Activated naive CD8-positive, alpha-beta T cell treated with anti-CD3 and anti-CD28 coated beads, Interleukin-2, amount 10 ng/mL, durations not matched to agents 7 days and 5 days (primary cell): ENCODE measurements around the gene TBC1D21. TPM values are rescaled to one million over a fixed set of nuclear protein-coding genes. Genes with fewer than 3 reads are reported as not detected.

Source experiments
- ATAC-seq: fragments of 150-1000 bp; cut with Tn5 transposase; one replicate; pipeline ENCODE4 v1.10.0; 2021; ENCODE audit warnings: low read depth, moderate library complexity
- POLR2A ChIA-PET: fragments of 350-600 bp; sonication (Branson Sonifier 250); formaldehyde crosslinking; loops from one replicate; lab custom pipeline; 2021; ENCODE audit warnings: antibody characterized with exemption; lab: Charles Lee
- DNase-seq: peaks from one replicate; pipeline ENCODE4 v3.0.0; 2021
- H3K27ac Mint-ChIP-seq: one replicate; pipeline ENCODE4 v1.8.0; 2022; ENCODE audit warnings: mild to moderate bottlenecking, mixed read lengths
- H3K27me3 Mint-ChIP-seq: one replicate; pipeline ENCODE4 v1.8.0; 2022; ENCODE audit warnings: mild to moderate bottlenecking, moderate library complexity, mixed read lengths
- H3K36me3 Mint-ChIP-seq: one replicate; pipeline ENCODE4 v1.8.0; 2021; ENCODE audit warnings: mild to moderate bottlenecking, mixed read lengths
- H3K4me1 Mint-ChIP-seq: one replicate; pipeline ENCODE4 v1.8.0; 2021; ENCODE audit warnings: mixed read lengths
- H3K4me3 Mint-ChIP-seq: one replicate; pipeline ENCODE4 v1.8.0; 2022; ENCODE audit warnings: mild to moderate bottlenecking, moderate library complexity, mixed read lengths
- H3K9me3 Mint-ChIP-seq: one replicate; pipeline ENCODE4 v1.8.0; 2021; ENCODE audit warnings: mixed read lengths
- total RNA-seq, 2 experiments: library from RNA; stranded (reverse); gene quantifications; one replicate each; pipeline ENCODE4 v1.2.3, GENCODE V29; 2021

Gene TBC1D21
- total RNA-seq, 2 experiments from 2014 or later, result not detected

DNA sequence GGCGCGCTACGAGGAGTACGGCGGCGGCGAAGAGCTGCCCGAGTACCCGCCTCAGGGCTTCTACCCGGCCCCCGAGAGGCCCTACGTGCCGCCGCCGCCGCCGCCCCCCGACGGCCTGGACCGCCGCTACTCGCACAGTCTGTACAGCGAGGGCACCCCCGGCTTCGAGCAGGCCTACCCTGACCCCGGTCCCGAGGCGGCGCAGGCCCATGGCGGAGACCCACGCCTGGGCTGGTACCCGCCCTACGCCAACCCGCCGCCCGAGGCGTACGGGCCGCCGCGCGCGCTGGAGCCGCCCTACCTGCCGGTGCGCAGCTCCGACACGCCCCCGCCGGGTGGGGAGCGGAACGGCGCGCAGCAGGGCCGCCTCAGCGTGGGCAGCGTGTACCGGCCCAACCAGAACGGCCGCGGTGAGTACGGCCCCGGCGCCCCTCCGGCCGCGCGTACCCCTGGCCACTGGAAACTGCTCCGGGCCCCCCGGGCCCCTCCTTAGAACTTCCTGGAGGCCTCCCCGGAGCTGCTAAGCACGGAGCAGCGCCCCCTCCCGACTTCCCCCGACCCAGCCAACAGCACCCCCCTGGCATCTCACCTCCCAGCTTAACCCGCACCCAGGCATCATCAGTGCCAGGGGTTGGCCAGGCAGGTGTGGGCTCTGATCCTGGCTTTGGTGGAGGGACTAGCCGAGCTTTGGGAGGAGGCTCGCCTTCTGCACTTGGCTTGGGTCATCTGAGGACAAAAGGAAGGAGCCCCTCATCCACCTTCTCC lies 54.3 kb downstream of the TBC1D21 start:
- Mint-ChIP-seq H3K4me1 (peaks cover 57% of the 10 kb centered on the region), H3K9me3 (no peaks in the 10 kb centered on the region), H3K27me3 (no peaks in the 10 kb centered on the region), H3K27ac (peak overlapping the region; percentile 83), H3K36me3 (peaks cover 2% of the 10 kb centered on the region), H3K4me3 (peak overlapping the region; percentile 87)
- peak; percentile 72 for ATAC-seq
- peak; percentile 89 for DNase-seq
- POLR2A ChIA-PET, result interaction anchor here (0.5 to 3.8 kb wide), 10 partner anchors 14 to 69 kb away, joined by 3 to 21 read pairs (median 4); partner anchors contain the start of gene PML

DNA sequence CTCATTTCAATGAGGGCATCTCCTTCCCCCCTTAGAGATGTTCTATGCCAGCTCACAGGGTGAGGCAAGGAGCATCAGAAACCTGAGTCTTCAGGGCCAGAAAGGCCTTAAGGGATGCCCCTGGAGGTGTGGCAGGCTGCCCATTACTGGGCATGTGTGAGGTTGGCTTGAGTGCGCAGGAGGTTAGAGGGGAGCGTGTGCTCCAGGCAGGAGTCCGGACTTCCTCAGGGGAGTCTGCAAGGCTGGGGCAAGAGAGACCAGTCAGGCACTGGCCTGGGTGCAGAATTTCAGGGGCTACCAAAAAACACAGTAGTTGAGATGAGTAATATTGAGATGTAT lies 54.8 kb downstream of the TBC1D21 start:
- Mint-ChIP-seq H3K27me3 (no peaks in the 10 kb centered on the region), H3K4me3 (peak overlapping the region; percentile 87), H3K36me3 (peaks cover 2% of the 10 kb centered on the region), H3K9me3 (no peaks in the 10 kb centered on the region), H3K4me1 (peaks cover 54% of the 10 kb centered on the region), H3K27ac (peak overlapping the region; percentile 83)
- POLR2A ChIA-PET, result interaction anchor here (0.5 to 3.8 kb wide), 11 partner anchors 8 to 68 kb away, joined by 3 to 21 read pairs (median 5); no protein-coding TSS in a partner anchor
- no peak for ATAC-seq
- DNase-seq, result no peak

DNA sequence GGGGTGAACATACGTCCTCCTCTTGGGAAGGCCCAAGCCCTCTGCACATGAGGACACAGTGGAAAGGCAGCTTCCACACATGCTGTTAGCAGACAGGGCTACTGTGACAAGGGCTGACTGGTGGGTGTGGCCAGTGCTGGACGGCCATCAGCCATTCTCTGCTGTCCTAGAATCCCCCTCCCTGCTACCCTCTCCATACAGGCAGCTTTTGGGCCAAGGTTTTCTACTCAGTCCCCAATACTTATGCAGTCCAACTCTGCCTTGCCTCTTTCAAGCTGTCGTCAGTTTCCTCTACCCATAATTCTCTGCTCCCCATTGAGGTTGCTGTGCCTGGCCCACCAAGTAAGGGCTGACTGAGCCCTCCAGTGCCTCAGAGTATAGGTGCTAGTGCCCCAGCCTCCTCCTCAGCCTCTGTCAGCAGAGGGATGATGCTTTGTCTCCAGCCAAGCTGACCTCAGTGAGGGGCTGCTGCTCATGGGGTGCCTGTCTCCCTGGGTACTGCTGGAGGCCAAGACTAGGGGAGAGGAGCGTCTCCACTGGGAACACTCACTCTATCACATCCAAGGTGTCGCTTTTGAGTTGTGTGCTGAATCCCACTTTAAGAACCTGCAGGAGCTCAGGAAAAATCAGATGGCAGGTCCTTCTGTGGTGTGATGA lies 55.7 kb downstream of the TBC1D21 start:
- peak; percentile 42 for ATAC-seq
- H3K4me1 Mint-ChIP-seq, result peaks cover 46% of the 10 kb centered on the region
- peak overlapping the region; percentile 62 for H3K4me3 Mint-ChIP-seq
- H3K27me3 Mint-ChIP-seq, result no peaks in the 10 kb centered on the region
- H3K36me3 Mint-ChIP-seq, result peaks cover 2% of the 10 kb centered on the region
- no peaks in the 10 kb centered on the region for H3K9me3 Mint-ChIP-seq
- H3K27ac Mint-ChIP-seq, result peak overlapping the region; percentile 88
- peak; percentile 52 for DNase-seq
- POLR2A ChIA-PET, result interaction anchor here (0.7 to 3.8 kb wide), 7 partner anchors 9 to 67 kb away, joined by 3 to 21 read pairs (median 5); no protein-coding TSS in a partner anchor

DNA sequence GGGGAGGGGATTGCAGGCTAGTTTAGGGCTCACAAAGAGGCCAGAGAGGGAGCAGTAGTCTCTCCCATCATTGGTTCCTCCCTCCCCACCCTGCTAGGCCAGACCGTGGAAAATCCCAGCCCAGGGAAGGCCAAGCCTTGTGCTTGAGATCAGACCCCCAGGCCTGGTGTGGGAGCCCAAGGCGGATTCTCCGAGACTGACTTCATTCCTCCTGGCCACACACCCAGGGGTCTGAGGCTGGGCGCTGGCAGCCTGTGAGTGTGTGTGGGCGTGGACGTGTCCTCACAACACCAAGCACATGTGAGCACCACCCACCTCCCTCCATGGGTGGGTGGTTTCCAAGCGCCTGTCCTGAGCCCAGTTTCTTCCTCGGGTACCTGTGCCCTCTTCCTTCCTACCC lies 57.0 kb downstream of the TBC1D21 start:
- Mint-ChIP-seq H3K36me3 (peaks cover 2% of the 10 kb centered on the region), H3K4me1 (peaks cover 38% of the 10 kb centered on the region), H3K27ac (peak overlapping the region; percentile 38), H3K9me3 (no peaks in the 10 kb centered on the region), H3K4me3 (peak overlapping the region; percentile 15), H3K27me3 (peaks cover 1% of the 10 kb centered on the region)
- ATAC-seq (no peak), DNase-seq (no peak)
- POLR2A ChIA-PET, result interaction anchor here (1.5 to 1.6 kb wide), 2 partner anchors 11 to 21 kb away, joined by 3 to 4 read pairs; no protein-coding TSS in a partner anchor

DNA sequence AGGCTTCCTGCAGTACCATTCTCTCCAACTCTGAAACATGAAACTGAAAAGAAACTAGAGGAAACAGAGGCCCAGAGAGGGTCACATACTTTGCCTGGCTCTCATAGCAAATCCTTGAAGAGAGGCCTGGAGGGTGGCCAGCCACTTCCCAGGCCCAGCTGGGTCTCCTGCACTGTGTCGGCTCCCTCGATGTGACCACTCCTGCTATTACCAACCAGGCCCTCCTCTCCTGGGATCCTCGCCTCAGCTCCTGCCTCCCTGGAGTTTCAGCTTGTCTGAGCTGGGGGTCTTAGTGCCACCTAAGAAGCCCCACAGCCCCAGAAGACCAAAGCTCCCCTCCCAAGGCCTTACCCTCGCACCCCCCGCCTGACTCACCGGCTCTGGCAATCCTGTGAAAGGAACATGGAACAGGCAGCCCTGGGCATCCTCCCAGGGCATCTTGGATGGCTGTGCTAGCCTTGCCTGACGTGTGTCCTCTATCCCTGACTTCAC lies 57.5 kb downstream of the TBC1D21 start:
- H3K4me1 Mint-ChIP-seq, result peaks cover 35% of the 10 kb centered on the region
- peak overlapping the region; percentile 69 for H3K27ac Mint-ChIP-seq
- peak overlapping the region; percentile 15 for H3K4me3 Mint-ChIP-seq
- H3K36me3 Mint-ChIP-seq, result peaks cover under 1% of the 10 kb centered on the region
- no peaks in the 10 kb centered on the region for H3K9me3 Mint-ChIP-seq
- DNase-seq, result no peak
- POLR2A ChIA-PET, result interaction anchor here (1.6 kb wide), 1 partner anchor 20 kb away, joined by 3 read pairs; no protein-coding TSS in a partner anchor
- peaks cover 1% of the 10 kb centered on the region for H3K27me3 Mint-ChIP-seq
- no peak for ATAC-seq

DNA sequence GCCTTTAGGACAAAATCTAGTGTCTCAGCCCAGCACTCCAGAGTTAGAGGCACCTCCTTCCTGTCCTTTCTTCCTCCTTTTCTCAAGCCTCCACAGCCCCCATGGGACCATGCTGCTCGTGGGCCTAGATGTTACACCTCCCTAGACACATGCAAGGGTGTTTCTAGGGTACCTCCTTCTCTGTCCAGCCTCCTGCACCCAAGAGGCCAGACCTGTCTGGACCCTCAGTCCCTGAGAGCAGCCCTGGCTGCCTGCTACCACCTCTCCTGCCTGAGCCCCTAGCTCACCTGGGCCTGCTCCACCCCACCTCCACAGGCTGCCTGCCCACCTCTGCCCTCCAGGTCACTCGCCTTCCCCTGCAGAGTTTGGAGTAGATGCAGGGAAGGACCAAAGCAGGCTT lies 58.1 kb downstream of the TBC1D21 start:
- H3K36me3 Mint-ChIP-seq, result no peaks in the 10 kb centered on the region
- peak overlapping the region; percentile 69 for H3K27ac Mint-ChIP-seq
- POLR2A ChIA-PET, result interaction anchor here (1.6 kb wide), 1 partner anchor 20 kb away, joined by 3 read pairs; no protein-coding TSS in a partner anchor
- H3K4me1 Mint-ChIP-seq, result peaks cover 33% of the 10 kb centered on the region
- DNase-seq (no peak), ATAC-seq (no peak)
- H3K4me3 Mint-ChIP-seq, result no peak overlapping the region
- no peaks in the 10 kb centered on the region for H3K9me3 Mint-ChIP-seq
- H3K27me3 Mint-ChIP-seq, result peaks cover 1% of the 10 kb centered on the region

DNA sequence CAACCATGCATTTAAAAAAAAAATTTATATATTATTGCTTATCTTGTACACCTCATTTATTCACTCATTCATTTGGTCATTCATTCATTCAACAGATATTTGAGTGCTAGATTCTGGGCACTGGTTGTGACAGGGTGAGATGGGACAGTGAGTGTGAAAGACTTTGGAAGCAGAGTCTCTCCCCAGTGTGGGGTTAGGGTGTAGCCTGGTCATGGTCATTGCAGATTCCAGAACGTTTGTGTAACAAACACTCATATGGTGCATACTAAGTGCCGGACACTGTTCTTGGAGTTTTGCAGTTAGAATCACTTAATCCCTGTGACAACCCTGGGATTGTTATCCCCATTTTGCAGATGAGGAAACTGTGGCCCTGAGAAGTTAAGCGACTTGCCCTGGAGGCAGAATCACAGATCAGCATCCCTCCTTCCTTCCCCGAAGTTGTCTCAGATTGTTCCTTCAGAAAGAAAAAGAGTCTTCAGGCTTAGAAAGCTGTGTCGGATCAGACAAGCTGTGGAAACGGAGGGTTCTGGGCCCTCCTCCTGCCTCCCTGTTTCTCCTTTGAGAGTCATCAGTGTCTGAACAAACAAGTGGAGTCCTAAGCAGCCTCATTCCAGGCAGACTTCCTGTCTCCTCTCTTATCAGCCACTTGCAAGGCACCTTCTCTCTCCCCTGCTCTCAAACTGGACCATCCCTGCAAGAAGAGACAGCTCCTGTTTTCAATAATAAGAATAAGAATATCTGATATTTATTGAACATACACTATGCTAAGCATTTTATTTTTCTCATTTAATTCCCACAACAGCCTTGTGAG lies 59.2 kb downstream of the TBC1D21 start:
- ATAC-seq (no peak), DNase-seq (no peak)
- no peaks in the 10 kb centered on the region for H3K36me3 Mint-ChIP-seq
- no peak overlapping the region for H3K4me3 Mint-ChIP-seq
- H3K9me3 Mint-ChIP-seq, result no peaks in the 10 kb centered on the region
- H3K27ac Mint-ChIP-seq, result no peak overlapping the region
- peaks cover 1% of the 10 kb centered on the region for H3K27me3 Mint-ChIP-seq
- POLR2A ChIA-PET, result no interaction called here
- H3K4me1 Mint-ChIP-seq, result peaks cover 33% of the 10 kb centered on the region

DNA sequence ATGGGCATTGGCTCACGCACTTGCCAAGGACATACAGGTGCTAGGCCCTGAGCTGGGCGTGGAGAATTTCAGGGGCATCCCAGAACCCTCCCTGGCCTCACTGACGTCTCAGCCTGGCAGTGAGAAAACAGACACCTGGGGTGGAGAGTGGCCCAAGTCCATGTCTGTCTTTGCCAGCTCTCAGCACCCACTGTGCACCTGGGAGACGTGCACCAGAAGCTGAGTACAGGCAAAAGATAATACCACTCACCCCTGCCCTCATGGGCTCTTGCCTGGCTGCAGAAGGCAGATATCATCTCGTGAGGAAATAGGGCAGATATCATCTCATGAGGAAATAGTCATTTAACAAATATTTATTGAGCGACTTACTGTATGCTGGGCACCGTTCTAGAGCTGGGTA lies 60.9 kb downstream of the TBC1D21 start:
- POLR2A ChIA-PET, result no interaction called here
- Mint-ChIP-seq H3K4me3 (no peak overlapping the region), H3K27ac (no peak overlapping the region), H3K4me1 (peaks cover 25% of the 10 kb centered on the region), H3K27me3 (peaks cover 1% of the 10 kb centered on the region), H3K9me3 (no peaks in the 10 kb centered on the region), H3K36me3 (no peaks in the 10 kb centered on the region)
- ATAC-seq, result no peak
- DNase-seq, result no peak

DNA sequence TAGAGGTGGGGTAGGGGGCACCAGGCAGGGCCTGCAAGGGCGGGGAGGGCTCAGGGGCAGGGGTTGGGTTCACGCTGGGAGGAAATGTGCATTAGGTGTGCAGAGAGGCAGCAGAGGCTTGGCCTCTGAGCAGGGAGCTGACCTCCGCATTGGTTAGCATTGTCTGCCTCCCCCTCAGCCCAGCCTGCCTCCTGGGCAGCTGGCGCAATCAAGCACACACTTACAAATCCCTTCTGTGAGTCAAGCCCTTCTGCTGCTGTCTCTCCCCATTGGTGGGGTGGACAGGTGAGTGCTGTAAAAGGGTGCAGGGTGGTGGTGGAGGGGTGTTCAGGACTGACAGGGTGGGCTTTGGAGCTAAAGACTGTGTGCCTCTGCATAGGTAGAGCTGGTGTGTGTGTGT lies 62.2 kb downstream of the TBC1D21 start:
- no peaks in the 10 kb centered on the region for H3K36me3 Mint-ChIP-seq
- peaks cover 1% of the 10 kb centered on the region for H3K27me3 Mint-ChIP-seq
- no peak overlapping the region for H3K4me3 Mint-ChIP-seq
- H3K27ac Mint-ChIP-seq, result no peak overlapping the region
- DNase-seq (no peak), ATAC-seq (no peak)
- H3K9me3 Mint-ChIP-seq, result no peaks in the 10 kb centered on the region
- peaks cover 17% of the 10 kb centered on the region for H3K4me1 Mint-ChIP-seq
- POLR2A ChIA-PET, result no interaction called here

DNA sequence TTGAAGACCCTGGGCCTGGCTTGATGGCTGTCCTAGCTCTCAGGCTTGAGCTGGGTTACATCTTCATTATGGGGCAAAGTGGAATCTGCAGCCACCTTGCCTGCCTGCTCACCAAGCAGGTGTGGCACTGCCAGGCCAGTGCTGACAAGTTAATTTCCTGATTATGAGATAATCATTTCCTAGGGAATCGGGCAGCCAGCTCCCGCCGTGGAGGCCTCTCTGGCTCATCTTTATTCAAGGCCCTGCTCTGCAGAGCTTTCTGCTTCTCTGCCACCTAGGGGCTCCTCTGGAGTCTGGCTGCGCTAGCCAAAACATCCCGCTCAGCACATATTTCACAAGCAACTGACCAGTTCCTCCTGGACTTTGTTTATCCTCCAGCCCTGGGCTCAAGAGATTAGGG lies 62.8 kb downstream of the TBC1D21 start:
- Mint-ChIP-seq H3K27ac (no peak overlapping the region), H3K36me3 (no peaks in the 10 kb centered on the region), H3K4me3 (no peak overlapping the region), H3K9me3 (no peaks in the 10 kb centered on the region), H3K4me1 (peaks cover 11% of the 10 kb centered on the region), H3K27me3 (peaks cover 1% of the 10 kb centered on the region)
- POLR2A ChIA-PET, result no interaction called here
- DNase-seq (no peak), ATAC-seq (no peak)

DNA sequence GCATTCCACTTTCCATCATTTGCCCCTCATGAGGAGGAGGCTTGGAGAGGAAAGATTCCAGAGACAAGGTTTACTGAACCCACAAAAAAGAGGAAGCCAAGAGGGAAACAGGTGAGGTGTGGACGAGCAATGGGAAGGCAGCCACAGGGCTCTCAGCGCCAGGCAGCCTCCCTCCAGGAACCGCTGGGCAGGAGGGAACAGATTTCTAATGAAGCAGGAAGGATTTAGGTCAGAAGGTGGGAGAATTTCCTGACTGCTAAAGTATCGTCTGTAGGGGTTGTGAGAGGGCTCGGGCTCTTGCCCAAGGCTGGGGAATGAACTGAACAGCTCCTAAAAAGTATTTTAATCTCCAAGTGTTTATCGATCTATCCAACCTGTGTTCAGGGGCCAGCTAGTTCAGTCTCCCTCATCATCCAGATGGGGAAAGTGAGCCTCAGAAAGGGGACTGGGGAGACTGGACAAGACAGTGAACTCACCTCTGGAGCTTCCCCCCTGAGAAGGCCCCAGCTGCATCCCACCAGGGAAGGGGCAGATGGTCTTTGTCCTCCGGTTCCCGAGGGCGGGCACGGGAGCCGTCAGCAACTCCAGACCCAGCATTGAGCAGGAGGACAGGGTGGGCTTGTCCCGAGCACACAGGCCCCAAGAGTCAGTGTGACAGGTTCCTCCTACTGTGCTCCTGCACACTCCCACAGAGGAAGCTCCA lies 63.4 kb downstream of the TBC1D21 start:
- POLR2A ChIA-PET, result no interaction called here
- DNase-seq (no peak), ATAC-seq (no peak)
- H3K27ac Mint-ChIP-seq, result no peak overlapping the region
- H3K4me3 Mint-ChIP-seq, result no peak overlapping the region
- no peaks in the 10 kb centered on the region for H3K36me3 Mint-ChIP-seq
- no peaks in the 10 kb centered on the region for H3K9me3 Mint-ChIP-seq
- H3K27me3 Mint-ChIP-seq, result peaks cover 1% of the 10 kb centered on the region
- H3K4me1 Mint-ChIP-seq, result peaks cover 10% of the 10 kb centered on the region

DNA sequence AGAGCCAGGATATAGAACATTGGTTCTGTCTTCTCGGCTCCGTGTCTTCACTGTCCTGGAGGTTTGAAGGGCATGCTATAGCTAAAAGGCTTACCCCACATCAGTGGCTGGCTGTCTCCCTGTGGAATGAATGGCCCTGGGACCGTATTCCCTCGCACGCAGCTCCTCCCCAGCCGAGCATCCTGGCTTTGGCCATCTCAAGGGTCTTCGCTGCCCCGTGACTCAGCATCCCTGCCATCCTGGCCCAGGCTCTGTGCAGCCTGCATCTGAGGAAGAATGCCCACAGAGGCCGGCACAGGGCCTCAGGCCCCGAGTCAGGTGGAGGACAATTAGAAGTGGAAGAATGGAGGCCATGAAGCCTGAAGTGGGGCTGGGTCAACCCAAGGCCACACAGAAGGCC lies 63.9 kb downstream of the TBC1D21 start:
- no peak overlapping the region for H3K27ac Mint-ChIP-seq
- ATAC-seq (no peak), DNase-seq (no peak)
- no peak overlapping the region for H3K4me3 Mint-ChIP-seq
- peaks cover 14% of the 10 kb centered on the region for H3K4me1 Mint-ChIP-seq
- H3K9me3 Mint-ChIP-seq, result no peaks in the 10 kb centered on the region
- H3K36me3 Mint-ChIP-seq, result no peaks in the 10 kb centered on the region
- POLR2A ChIA-PET, result no interaction called here
- peaks cover 1% of the 10 kb centered on the region for H3K27me3 Mint-ChIP-seq
